Ishikawa (cell line): ENCODE measurements around the gene SMARCA4.
A peak's percentile ranks its signal among the peaks of the same experiment; 100 is the strongest.

Experiments used
- CEBPB ChIP-seq: IDR thresholded peaks from 2 replicates; pipeline ENCODE4 v1.6.1; 2012
- CREB1 ChIP-seq: IDR thresholded peaks from 2 replicates; pipeline ENCODE4 v1.6.1; 2012; ENCODE audit warnings: low read depth
- EGR1 ChIP-seq: IDR thresholded peaks from 2 replicates; pipeline ENCODE4 v1.6.1; 2012
- EP300 ChIP-seq: IDR thresholded peaks from 2 replicates; pipeline ENCODE4 v1.6.1; 2012; ENCODE audit warnings: borderline replicate concordance
- FOXM1 ChIP-seq: IDR thresholded peaks from 2 replicates; pipeline ENCODE4 v1.6.1; 2012; ENCODE audit warnings: low read depth, borderline replicate concordance
- NFIC ChIP-seq: IDR thresholded peaks from 2 replicates; pipeline ENCODE4 v1.6.1; 2012
- RAD21 ChIP-seq: IDR thresholded peaks from 2 replicates; pipeline ENCODE4 v1.6.1; 2012; ENCODE audit warnings: low read depth
- TAF1 ChIP-seq: IDR thresholded peaks from 2 replicates; pipeline ENCODE4 v1.6.1; 2012; ENCODE audit warnings: low read depth, mild to moderate bottlenecking
- TCF12 ChIP-seq: IDR thresholded peaks from 2 replicates; pipeline ENCODE4 v1.6.1; 2012; ENCODE audit warnings: low read depth
- TEAD4 ChIP-seq: IDR thresholded peaks from 2 replicates; pipeline ENCODE4 v1.6.1; 2012
- YY1 ChIP-seq: IDR thresholded peaks from 2 replicates; pipeline ENCODE4 v1.6.1; 2012; ENCODE audit warnings: low read depth
- ZBTB7A ChIP-seq: IDR thresholded peaks from 2 replicates; pipeline ENCODE4 v1.6.1; 2012; ENCODE audit warnings: low read depth
- TF ChIP-seq, protein P1 (sequence below): IDR thresholded peaks from 2 replicates; pipeline ENCODE4 v1.6.1; 2012
- TF ChIP-seq, protein P2 (sequence below): IDR thresholded peaks from 2 replicates; pipeline ENCODE4 v1.6.1; 2012
- TF ChIP-seq, protein P3 (sequence below): IDR thresholded peaks from 2 replicates; pipeline ENCODE4 v1.6.1; 2012; ENCODE audit warnings: low read depth, mild to moderate bottlenecking

The SMARCA4 gene

DNA sequence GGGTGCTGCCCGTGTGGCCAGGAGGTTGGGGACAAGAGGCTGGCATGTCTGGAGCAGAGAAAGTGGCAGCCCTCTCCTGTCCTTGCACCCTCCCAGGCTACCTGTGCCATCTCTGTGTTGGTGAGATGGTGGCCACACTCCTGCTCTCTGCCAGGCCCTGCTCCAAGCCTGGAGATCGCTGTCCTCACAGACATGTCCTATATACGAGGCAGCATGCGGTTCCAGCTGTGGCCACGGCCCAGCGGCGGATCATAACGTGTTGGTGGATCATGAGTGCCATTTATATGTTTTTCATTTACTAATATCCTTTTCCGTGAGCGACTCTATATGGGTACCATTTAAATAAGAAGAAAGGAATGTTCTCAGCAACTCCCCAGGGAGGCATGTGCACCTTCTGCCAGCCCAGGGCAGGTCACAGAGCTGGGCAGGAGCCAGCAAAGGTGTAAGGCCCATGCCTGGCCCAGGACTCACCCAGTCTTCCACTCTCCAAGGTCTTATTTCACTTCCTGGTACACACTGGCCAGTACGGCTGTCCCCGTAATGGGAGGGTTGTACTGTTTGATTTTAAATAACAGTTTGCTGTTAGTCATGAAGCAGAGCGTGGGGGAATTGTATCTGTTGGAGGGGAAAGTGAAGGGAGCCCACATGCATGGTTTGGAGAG is 81.3 kb downstream of the SMARCA4 start:
- TF ChIP-seq TCF12 (peak; percentile 59), RAD21 (peak; percentile 3; the same call in 1 of the 2 replicates), EP300 (peak; percentile 46; the same call in 1 of the 2 replicates), TAF1 (no peak), FOXM1 (peak; percentile 47; the same call in 1 of the 2 replicates), EGR1 (no peak), TEAD4 (peak; percentile 55; the same call in 1 of the 2 replicates), NFIC (peak; percentile 81)
- TF ChIP-seq, protein P1, sequence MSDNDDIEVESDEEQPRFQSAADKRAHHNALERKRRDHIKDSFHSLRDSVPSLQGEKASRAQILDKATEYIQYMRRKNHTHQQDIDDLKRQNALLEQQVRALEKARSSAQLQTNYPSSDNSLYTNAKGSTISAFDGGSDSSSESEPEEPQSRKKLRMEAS: peak; percentile 42; the same call in 1 of the 2 replicates
- TF ChIP-seq, protein P2, sequence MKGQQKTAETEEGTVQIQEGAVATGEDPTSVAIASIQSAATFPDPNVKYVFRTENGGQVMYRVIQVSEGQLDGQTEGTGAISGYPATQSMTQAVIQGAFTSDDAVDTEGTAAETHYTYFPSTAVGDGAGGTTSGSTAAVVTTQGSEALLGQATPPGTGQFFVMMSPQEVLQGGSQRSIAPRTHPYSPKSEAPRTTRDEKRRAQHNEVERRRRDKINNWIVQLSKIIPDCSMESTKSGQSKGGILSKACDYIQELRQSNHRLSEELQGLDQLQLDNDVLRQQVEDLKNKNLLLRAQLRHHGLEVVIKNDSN: no peak
- TF ChIP-seq, protein P3, sequence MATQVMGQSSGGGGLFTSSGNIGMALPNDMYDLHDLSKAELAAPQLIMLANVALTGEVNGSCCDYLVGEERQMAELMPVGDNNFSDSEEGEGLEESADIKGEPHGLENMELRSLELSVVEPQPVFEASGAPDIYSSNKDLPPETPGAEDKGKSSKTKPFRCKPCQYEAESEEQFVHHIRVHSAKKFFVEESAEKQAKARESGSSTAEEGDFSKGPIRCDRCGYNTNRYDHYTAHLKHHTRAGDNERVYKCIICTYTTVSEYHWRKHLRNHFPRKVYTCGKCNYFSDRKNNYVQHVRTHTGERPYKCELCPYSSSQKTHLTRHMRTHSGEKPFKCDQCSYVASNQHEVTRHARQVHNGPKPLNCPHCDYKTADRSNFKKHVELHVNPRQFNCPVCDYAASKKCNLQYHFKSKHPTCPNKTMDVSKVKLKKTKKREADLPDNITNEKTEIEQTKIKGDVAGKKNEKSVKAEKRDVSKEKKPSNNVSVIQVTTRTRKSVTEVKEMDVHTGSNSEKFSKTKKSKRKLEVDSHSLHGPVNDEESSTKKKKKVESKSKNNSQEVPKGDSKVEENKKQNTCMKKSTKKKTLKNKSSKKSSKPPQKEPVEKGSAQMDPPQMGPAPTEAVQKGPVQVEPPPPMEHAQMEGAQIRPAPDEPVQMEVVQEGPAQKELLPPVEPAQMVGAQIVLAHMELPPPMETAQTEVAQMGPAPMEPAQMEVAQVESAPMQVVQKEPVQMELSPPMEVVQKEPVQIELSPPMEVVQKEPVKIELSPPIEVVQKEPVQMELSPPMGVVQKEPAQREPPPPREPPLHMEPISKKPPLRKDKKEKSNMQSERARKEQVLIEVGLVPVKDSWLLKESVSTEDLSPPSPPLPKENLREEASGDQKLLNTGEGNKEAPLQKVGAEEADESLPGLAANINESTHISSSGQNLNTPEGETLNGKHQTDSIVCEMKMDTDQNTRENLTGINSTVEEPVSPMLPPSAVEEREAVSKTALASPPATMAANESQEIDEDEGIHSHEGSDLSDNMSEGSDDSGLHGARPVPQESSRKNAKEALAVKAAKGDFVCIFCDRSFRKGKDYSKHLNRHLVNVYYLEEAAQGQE: peak; percentile 46; the same call in 1 of the 2 replicates

DNA sequence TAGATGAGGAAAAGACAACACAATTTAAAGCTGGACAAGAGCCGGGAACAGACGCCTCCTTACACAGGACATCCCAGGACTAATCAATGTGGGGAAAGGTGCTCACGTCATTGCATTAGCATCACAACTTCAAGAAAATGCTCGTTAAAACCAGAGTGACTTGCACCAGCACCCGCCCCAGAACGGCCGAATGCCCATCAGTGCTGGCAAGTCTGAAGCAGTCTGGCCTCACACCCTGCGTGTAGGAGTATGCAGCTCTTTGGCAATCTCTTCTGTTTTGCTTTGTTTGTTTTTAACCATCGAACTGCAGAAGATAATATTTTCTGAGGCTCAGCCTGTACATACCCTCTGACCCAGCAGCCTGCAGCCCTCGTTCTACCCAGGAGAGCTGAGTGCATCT is 83.6 kb downstream of the SMARCA4 start:
- TF ChIP-seq, protein P3: no peak
- TF ChIP-seq YY1 (no peak), RAD21 (no peak), TCF12 (no peak), FOXM1 (no peak), CEBPB (no peak), TEAD4 (no peak), TAF1 (no peak), ZBTB7A (no peak), EP300 (no peak), EGR1 (no peak), NFIC (no peak), CREB1 (no peak)
- TF ChIP-seq, protein P2: no peak
- TF ChIP-seq, protein P1: no peak

DNA sequence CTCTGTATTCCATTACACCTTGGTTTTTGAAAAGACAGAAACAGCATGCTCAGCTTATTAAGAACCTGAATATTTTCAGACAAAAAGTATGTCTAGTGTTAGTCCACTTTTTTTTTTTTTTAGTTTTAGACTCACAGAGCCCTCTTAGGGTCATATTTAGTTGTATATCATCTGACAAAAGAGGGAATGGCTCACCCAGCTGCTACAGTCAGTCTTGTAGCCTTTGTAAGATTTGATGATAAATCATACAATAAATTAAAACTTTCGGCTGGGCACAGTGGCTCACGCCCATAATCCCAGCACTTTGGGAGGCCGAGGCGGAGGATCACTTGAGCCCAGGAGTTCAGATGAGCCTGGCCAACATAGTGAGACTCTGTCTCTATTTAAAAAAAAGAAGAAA is 84.7 kb downstream of the SMARCA4 start:
- TF ChIP-seq EGR1: no peak

DNA sequence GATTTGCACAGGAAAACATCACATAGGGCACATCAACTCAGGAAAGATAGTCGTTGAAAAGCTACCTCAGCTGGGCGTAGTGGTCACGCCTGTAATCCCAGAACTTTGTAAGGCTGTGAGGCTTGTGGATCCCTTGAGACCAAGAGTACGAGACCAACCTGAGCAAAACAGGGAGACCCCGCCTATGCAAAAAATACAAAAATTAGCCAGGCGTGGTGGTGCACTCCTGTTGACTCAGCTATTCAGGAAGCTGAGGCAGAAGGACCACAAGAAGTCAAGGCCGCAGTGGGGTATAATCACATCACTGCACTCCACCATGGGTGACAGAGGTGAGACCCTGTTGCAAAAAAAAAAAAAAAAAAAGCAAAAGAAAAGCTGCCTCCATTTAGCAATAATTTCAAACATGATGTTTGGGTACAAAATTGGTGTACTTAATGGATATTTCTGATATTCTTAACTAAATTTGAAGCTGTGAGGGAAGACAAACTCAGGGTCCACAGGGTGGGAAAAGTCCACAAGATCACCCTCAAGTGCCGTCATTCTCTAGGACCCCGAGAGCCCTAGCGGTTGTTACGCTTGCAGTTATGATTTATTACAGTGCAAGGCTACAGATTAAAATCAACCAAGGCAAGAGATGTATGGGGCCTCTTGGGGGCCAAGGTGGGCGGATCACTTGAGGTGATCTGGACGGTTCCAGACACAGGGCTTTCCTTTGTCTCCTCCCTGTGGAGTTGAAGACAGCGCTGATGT is 86.0 kb downstream of the SMARCA4 start:
- TF ChIP-seq, protein P3: no peak
- TF ChIP-seq, protein P2: no peak
- TF ChIP-seq TEAD4: no peak
- no peak for TF ChIP-seq TAF1
- TF ChIP-seq EGR1: no peak
- TF ChIP-seq CREB1: no peak
- no peak for TF ChIP-seq TCF12
- no peak for TF ChIP-seq FOXM1
- TF ChIP-seq ZBTB7A: no peak
- TF ChIP-seq, protein P1: no peak
- no peak for TF ChIP-seq NFIC
- TF ChIP-seq CEBPB: no peak
